Midbrain (tissue), 1 donor: Measurements from ENCODE around the gene GNB1L.

Experiments
- DNase-seq: peaks from one replicate; lab custom pipeline; 2025; lab: John Stamatoyannopoulos, UW

The GNB1L gene

GRCh38 chr22:19863571-19863970 lies 8.9 kb upstream of the GNB1L start:
- no peak for DNase-seq

DNA sequence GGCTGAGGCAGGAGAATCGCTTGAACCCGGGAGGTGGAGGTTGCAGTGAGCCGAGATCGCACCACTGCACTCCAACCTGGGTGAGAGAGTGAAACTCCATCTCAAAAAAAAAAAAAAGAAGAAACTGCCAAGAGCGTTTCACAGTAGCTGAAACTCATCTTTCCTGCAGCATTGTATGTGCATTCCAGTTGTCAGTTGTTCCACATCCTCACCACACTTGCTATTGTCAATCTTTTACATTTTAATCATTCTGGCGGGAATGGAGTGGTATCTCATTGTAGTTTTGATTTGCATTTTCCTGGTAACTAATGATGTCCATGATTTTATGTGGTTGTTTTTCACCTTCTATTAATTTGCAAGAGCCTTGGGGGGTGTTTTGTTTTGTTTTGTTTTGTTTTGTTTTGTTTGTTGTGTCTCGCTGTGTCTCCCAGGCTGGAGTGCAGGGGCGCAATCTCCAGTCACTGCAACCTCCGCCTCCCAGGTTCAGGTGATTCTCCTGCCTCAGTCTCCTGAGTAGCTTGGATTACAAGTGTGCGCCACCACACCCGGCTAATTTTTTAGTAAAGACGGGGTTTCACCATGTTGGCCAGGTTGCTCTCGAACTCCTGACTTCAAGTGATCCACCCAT lies 8.1 kb upstream of the GNB1L start:
- DNase-seq, result no peak

DNA sequence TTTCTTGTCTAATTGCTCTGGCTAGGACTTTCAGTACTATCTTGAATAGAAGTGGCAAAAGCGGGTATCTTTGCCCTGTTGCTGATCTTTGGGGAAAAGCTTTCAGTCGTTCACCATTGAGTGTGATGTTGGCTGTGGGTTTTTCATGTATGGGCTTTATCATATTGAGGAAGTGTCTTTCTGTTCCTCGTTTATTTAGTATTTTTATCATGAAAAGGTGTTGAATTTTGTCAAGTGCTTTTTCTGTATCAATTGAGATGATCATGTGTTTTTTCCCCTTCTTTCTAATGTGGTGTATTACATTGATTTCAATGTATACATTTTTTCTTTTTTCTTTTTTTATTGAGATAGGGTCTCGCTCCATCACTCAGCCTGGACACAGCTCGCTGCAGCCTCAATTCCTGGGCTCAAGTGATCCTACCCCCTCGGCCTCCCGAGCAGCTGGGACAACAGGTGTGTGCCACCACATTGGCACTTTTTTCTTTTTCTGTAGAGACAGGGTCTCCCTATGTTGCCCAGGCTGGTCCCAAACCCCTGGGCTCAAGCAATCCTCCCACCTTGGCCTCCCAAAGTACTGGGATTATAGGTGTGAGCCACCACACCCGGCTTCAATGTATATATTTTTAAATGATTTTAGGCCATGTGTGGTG lies 5.3 kb upstream of the GNB1L start:
- no peak for DNase-seq

DNA sequence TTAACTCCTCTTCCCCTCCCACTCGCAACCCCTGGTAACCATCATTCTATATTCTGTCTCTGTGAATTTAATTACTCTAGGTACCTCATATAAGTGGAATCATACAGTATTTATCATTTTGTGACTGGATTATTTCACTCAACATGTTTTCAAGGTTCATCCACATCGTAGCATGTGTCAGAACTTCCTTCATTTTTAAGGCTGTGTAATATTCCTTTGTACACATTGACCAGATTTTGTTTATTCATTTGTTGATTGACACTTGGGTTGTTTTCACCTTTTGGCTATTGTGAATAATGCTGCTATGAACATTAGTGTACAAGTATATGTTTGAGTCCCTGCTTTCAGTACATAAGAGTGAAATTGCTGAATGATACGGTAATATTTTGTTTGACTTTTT lies 2.7 kb upstream of the GNB1L start:
- DNase-seq, result no peak

DNA sequence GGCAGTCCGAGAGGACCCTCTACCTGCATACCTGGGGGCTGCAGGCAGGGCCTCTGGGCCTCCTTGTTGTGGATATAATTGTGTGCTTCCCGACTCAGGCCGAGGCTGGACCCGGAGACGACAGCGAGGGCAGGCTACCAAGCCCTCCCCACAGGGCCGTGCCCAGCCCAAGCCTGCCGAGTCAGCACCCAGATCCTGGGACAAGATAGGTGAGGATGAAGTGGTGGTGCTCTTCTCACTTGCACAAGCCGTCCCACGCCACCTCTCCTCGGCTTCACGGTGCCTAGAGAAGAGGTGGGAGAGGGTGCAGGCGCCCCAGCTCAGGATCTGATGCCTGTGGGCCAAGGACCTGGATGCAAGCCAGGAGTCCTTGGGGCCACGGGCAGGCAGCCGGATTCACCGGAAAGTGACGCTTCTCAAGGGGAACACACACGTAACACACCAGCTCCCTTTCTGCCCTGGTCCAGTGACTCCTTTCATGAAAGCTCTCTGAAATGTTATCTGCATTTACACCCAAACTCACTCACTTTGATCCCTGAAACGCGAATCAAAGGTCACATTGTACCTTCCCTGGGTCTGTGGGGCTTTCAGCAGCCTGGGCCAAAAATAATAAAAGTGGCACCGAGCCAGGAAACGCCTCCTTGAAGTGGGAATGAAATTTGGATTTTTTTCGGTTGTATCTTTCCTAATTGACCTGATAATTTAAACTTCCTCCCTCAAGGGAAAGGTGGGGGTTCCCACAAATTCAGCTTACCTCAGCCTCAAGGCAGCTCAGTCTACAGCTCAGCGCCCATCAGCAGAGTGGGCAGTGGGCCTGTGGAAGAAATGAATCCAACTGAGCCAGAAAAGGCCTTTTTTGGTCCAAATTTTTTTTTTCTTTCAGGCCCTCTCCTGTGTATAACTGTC lies 1.1 kb upstream of the GNB1L start:
- DNase-seq, result no peak

DNA sequence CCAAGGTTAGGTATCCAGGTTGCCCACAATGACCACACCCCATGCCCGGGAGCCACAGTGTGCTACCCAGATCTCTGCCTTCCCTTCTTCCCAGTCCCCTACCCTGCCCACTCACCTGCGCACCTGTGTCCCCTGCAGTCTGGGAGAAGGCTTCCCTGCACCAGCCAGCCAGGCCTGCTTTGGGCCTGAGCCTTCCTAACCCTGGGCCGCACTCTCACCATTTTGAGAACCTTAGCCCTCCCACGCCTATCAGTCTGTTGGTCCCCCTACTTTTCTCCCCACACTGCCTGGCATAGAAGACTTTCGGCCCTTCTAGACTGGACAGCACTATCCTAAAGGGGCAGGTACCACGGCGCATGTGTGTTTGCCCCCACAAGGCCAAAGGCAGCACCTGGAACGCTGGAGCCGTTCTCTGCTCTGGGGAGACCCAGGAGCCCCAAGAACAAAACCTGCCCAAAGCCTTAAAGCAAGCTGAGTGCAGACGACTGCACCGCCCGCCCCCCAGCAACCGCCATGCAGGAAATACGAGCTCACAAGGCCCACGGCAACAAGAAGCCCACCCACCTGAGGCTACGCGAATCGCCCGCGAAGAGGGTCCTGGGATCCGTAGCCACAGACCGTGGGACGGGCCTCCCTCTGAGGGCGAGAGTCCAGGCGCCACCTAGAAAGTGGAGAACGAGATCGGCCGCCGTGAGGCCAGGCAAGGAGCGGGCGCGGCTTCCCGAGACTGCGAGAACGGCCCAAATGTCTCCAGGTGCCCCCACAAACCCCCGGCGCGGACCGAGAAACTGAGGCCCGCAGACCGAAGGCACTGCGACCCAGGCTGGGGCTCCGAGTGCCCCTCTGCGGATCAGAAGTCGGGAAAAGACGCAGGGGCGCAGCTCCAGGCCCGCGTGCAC lies 546 bp downstream of the GNB1L start:
- DNase-seq, result peak; percentile 4

DNA sequence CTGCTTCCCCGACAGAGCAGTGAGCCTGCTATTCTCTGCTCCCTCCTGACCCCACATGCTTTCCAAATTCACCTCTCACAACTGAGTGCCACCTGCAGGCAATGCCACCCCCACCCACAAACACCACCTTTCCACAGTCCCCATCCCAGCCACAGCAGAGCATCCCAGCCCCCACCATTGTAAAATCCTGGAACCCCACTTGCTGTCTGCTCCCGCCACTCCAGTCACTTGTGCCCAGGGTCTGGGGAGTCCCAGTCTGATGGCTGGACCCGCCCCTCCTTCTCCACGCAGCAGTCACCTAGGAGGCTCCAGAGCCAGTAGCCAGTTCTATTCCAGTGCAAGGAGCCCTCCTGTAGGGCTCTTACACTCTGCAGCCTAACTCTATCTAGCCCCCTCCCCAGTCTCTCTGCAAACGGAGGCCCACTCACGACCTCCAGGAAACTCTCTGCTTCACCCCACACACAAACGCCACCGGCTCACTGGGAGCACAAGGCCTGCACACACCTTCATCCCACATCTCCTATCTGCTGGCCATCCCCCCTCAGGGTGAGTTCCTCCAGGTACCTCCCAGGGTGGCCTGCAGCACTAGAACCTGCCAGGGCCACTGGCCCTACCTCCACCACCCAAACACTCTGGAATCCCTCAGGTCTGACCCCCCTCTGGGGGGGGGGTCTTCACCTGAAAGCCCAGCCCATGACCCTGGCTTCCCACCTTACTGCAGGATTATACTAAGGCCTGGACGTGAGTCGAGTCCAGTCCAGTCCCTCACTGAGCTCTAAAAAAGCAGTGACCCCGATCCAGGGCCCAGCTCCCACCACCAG lies 1.4 kb downstream of the GNB1L start:
- DNase-seq, result no peak

DNA sequence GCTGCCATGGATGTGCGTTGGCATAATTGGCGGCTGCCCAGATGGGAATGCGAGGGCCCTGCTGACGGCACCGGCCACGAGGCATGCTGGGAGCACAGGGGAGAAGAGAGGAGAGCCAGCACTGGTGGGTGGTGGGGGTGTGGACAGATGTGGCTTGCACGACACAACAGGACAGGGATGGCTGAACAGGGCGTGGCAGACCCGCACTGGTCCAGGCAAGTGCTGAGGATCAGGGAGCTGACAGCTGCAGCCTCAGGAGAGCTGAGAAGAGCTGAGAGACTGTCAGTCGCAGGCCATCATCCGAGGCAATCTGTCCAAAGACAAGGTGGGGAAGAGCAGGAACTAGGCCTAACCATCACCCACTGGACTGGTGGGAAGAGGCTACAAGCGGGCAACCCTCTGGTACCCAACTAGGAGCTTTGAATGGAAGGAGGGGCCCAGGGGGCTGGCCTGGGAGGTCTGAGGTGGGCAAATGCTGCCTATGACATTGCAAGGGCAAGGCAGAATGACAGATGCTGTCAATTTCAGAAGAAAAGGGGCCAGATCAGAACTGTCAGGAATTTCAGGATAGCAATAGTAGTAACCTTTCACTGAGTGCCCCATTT lies 2.4 kb downstream of the GNB1L start:
- no peak for DNase-seq

- no peak for DNase-seq
Measured at GRCh38 chr22:19851291-19852176, 3.1 kb downstream of the GNB1L start.

DNA sequence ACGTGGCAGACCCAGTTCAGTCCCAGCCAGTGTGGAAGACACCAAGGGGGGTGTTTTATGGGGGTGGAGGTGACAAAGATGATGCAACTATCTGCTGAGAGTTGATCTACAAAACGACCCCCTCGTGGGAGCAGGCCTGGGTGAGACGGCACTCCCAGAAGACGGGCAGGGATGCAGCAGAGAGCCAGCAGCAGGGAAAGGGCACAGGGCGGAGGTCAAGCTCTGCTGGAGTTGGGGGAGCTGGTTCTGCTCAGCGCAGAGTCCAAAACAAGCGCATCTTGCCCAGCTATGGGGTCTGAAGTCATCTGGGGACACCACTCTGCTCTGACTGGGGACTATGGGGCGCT lies 3.9 kb downstream of the GNB1L start:
- DNase-seq, result no peak

DNA sequence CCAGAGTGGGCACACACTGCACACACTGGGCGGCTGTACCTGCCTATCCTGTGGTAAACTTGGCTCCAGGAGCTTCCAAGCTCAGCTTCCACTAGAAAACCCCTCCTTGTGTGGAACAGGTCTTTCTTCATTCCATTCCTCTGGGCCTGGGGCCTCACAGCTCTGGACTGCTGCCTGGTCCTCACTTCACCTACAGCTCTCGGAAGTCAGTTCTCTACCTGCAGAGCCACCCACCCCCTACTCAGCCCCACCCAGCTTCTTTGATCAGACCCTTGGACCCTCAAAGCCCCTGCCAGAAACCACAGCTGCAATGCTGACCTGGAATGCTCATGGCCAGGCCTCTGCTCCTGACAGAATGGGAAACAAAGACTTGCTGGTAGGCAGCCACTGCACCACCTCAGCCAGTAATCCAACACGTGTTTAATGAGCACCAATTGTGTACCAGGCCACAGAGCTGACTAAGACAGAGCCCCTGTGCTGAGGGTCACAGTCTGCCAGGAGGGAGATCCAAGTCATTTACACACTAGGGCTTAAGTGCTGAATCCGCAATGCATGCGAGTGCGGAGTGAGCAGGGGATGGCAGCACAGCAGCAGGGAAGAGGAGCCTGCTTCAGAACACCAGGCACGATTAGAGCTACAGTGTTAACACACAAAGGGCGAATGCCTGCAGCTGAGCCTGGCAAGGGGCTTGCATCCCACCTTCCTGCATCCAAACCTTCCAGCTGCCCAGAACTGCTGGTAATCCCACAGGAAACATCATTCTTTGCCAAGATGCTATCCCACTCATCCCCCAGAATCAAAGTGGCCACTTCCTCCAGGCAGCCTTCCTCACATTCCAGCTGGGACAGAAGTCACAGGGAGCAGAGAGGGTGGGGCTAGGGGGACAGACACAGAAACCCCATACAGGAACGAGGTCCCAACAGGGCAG lies 4.6 kb downstream of the GNB1L start:
- no peak for DNase-seq

DNA sequence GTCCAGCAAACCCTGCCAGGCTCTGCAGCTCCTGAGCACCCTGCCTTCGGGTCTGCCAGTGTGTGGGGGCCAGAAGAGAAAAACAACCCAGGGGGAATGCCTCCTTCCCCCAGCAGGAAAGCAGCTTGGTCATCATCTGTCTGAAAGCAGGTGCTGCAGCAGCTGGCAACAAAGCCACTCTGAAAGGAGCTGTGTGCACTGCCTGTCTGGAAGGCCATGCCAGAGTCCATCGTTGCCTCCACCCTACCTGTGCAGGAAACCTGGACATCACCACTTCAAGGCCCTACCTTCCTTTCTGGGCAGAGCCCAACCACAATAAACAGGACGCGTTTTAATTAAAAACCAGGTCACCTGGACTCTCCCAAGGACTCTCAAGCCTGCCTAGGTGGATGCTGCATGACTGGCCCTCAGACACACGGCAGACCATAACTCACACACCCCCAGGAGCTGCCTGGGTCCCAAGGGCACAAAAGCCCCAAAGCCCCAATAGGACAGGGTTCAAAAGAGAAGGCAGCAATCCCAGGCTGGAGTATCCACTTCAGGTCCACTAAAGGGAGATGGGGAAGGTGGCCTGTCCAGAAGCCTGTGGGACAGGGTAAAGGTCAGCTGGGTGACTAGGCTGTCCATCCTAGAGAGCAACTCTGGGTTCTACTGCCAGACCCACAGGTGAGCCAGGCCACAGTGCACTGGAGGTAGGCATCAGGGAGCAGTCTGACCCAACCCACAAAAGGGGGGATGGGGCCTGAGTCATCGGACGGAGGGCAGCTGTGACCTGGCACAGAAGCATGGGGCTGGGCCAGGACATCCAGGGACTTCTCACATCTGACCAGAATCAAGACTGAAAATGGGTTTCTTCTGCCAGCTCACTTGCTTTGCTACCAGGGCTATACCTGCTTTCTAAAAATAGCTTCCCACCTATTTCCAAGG lies 6.1 kb downstream of the GNB1L start:
- DNase-seq, result no peak

- no peak for DNase-seq
Measured at GRCh38 chr22:19847345-19847632, 7.4 kb downstream of the GNB1L start.

DNA sequence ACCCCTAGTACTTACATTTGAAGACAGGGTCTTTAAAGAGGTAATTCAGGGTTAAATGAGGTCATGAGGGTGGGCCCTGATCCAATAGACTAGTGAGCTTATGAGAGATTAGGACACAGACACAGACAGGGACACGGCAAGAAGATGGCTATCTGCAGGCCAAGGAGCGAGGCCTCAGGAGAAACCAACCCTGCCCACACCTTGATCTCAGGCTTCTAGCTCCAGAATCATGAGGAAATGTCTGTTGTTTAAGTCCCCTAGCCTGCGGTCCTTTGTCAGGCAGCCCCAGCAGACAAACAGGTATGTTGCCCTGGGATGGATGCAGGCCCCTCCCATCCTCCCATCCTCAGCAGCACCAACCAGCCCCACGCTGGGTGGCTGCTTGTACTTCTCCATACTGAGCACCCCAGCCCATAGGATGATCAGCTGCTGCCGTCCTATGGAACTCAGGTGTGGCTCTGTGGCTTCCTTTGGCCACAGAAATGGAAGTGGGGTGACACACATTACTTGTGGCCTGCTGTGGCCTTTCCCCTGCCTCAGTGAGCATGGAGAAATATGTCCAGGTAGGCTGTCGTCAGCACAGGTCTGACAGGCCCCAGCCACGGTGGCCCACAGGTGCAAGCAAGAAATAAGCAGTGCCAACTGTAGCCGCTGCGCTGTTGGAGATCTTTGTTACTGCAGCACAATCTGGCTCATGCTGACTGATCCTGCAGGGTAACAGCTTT lies 7.9 kb downstream of the GNB1L start:
- DNase-seq, result no peak

DNA sequence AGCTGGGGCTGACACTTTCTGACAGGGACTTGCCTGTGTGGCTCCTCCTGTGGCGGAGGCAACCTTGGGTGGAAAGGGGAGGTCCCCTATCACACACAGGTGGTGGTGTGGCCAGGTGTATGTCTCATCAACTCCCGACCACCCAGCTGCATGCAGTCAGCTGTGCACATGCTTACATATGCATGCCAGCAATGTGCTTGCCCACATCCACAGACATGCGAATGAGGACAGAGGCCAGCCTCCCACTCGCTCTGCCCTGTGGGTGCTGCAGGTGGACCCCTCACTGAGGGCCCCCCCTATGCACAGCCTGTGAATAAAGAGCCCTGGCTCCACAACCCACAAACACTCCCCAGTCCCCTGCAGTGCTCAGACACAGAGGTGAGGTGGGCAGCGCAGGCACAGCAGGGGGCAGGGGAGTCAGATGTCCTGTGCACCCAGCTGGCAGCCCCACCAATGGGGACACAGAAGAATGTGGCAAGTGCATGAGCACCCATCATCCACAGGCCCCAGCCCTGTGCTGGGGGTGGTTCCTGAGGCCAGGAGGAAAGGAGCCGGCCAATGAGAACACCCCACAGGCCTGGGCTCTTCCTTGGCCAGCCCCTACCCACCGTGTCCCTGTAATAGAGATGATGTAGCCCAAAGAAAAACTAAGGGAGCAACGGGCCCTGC lies 9.5 kb downstream of the GNB1L start:
- no peak for DNase-seq

DNA sequence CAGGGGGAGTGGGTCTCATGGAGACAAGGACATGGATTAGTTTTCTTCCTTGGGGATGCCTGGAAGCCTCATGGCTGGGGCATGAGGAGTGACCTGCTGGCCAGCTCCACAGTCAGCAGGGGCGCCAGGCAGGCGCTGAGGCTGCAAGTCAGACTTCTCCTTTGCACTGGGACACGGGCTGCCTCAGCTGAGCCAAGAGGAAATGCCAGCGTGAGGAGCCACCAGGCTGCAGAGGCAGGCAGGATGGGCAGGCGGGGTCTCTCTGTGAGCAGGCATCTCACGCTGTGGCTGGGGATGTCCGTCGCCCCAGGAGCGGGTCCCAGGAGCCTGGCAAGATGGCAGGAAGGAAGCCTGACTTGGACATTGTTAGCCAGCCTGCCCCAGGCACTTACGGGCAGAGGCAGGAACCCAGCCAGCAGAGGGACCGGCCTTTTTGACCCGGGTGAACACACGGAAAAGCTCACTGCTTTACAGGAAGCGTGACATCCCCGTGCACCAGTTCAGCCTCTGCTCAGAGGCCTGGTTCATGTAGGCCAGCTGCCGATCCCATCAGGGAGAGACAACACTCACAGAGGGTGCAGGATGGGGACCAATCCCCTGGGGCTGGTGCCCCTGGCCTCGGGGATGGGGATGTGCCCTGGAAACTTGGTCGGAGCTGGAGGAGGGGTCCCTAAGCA lies 10.2 kb downstream of the GNB1L start:
- DNase-seq, result peak; percentile 57
